Hepatocyte (in vitro differentiated cells): ENCODE data around the gene PXMP2. TPM values are rescaled to one million over a fixed set of nuclear protein-coding genes. Genes with fewer than 3 reads are reported as not detected.

Experiments used
- DNase-seq: peaks from one replicate; pipeline ENCODE4 v3.0.0-alpha.2; 2016; ENCODE audit warnings: low spot score
- H2AFZ ChIP-seq: fragments of 200-600 bp; sonication (generic); 2 replicates; pipeline ENCODE4 v1.6.0; 2016; ENCODE audit warnings: antibody characterized with exemption, mild to moderate bottlenecking
- H3K27ac ChIP-seq: fragments of 200-600 bp; sonication (generic); 2 replicates; pipeline ENCODE4 v1.5.1; 2016; ENCODE audit warnings: mild to moderate bottlenecking
- H3K27me3 ChIP-seq: fragments of 200-600 bp; sonication (generic); 2 replicates; pipeline ENCODE4 v1.6.1; 2016
- H3K36me3 ChIP-seq: fragments of 200-600 bp; sonication (generic); replicated peaks from 2 replicates; pipeline ENCODE4 v1.5.1; 2016; ENCODE audit warnings: low read depth; ENCODE audit not compliant: insufficient read depth
- H3K4me1 ChIP-seq: fragments of 200-600 bp; sonication (generic); 2 replicates; pipeline ENCODE4 v1.5.1; 2016; ENCODE audit warnings: mild to moderate bottlenecking, moderate library complexity; ENCODE audit not compliant: insufficient read depth
- H3K4me2 ChIP-seq: fragments of 200-600 bp; sonication (generic); 2 replicates; pipeline ENCODE4 v1.6.0; 2016
- H3K4me3 ChIP-seq: fragments of 200-600 bp; sonication (generic); 2 replicates; pipeline ENCODE4 v1.5.1; 2016; ENCODE audit warnings: mild to moderate bottlenecking
- H3K79me2 ChIP-seq: fragments of 200-600 bp; sonication (generic); 2 replicates; pipeline ENCODE4 v1.6.0; 2017; ENCODE audit warnings: mild to moderate bottlenecking
- H3K9me2 ChIP-seq: fragments of 200-600 bp; sonication (generic); replicated peaks from 2 replicates; pipeline ENCODE4 v1.6.0; 2017; ENCODE audit warnings: mild to moderate bottlenecking; ENCODE audit not compliant: insufficient read depth
- H3K9me3 ChIP-seq: fragments of 200-600 bp; sonication (generic); 2 replicates; pipeline ENCODE4 v1.5.1; 2016; ENCODE audit warnings: low read depth, mild to moderate bottlenecking
- H4K20me1 ChIP-seq: fragments of 200-600 bp; sonication (generic); 2 replicates; pipeline ENCODE4 v1.6.0; 2016; ENCODE audit warnings: mild to moderate bottlenecking; ENCODE audit not compliant: insufficient read depth, poor library complexity, severe bottlenecking
- CTCF ChIP-seq: fragments of 200-600 bp; sonication (generic); IDR thresholded peaks from 2 replicates; pipeline ENCODE4 v1.5.1; 2016; ENCODE audit warnings: antibody characterized with exemption, mild to moderate bottlenecking; ENCODE audit not compliant: poor library complexity
- EZH2 ChIP-seq: fragments of 200-600 bp; sonication (generic); IDR thresholded peaks from 2 replicates; pipeline ENCODE4 v1.6.1; 2016; ENCODE audit warnings: antibody characterized with exemption, mild to moderate bottlenecking, borderline replicate concordance
- EZH2phosphoT487 ChIP-seq: fragments of 200-600 bp; sonication (generic); IDR thresholded peaks from one replicate; pipeline ENCODE4 v1.6.1; 2018; ENCODE audit warnings: antibody characterized with exemption, mild to moderate bottlenecking, low read depth, moderate library complexity; ENCODE audit not compliant: unreplicated experiment, severe bottlenecking
- WGBS: methylation state at CpG from one replicate; pipeline ENCODE4 v1.1.6; 2016; ENCODE audit warnings: low lambda C conversion rate; ENCODE audit errors: missing lambda C conversion rate; 5-methylcytosine and 5-hydroxymethylcytosine counted together
- polyA plus RNA-seq: library from polyadenylated mRNA; unstranded; fragments of >200 nt; fragmentation: Nextera tagmentation; extraction: Ambion mirVana; gene quantifications from 2 replicates; pipeline ENCODE4 v1.2.1, GENCODE V29; 2016
- total RNA-seq: library from RNA; depleted of rRNA; stranded (reverse); fragments of >200 nt; gene quantifications from 2 replicates; pipeline ENCODE4 v1.2.3, GENCODE V29; 2014

Gene PXMP2
- total and polyA plus RNA-seq, 2 experiments from 2014 or later = 61.8 to 82.7 TPM

DNA sequence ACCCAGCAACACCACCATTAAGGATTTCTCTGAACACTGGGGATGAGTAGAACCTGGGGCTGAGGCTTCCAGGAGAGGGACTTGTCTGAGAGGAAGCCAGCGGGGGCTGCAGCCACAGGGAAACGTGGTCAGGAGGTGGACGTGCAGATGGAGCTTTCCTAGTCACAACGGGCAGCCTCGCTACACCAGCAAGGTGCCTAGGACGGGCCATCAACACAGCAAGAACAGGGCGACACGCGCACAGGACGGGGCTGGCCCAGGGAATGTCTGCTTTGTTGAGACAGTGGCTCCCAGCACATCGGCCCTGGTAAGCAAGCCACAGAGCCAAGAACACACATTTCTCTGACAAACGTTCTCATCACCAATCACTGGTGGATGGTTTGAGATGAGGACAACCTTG is 49.0 kb downstream of the PXMP2 start:
- 95% methylated on average over 12 of the region's 12 CpGs for WGBS
- H3K4me3 ChIP-seq = no peak overlapping the region
- H3K36me3 ChIP-seq = peaks cover 3% of the 10 kb centered on the region

DNA sequence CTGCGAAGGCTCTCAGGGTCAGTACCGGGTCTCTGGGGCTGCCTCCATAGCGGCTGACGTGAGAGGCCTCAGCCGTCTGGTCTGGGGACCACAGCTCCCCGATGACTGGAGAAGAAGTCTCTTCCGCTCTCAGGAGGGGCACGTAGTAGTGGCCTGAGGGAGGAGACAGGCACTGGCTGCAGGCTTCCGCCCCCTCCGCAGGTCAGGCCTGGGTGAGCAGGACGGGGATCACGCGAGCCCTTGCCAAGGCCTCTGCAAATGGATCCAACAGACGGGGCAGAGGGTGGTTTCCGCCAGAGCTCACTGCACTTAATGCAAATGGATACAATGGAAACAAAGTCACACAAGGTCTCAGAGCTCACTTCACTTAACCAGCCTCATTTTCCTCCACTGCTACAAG is 49.5 kb downstream of the PXMP2 start:
- TF ChIP-seq CTCF = no peak
- no peak for TF ChIP-seq EZH2
- no peak for TF ChIP-seq EZH2phosphoT487
- no peaks in the 10 kb centered on the region for H3K9me2 ChIP-seq

More for the DNA sequence above, 49.0 kb downstream of the PXMP2 start:
- no peak overlapping the region for H3K27ac ChIP-seq
- no peak overlapping the region for H3K4me2 ChIP-seq
- no peak for DNase-seq
- H4K20me1 ChIP-seq = no peaks in the 10 kb centered on the region
- H3K27me3 ChIP-seq = no peaks in the 10 kb centered on the region
- no peaks in the 10 kb centered on the region for H3K9me3 ChIP-seq
- no peaks in the 10 kb centered on the region for H3K4me1 ChIP-seq
- peaks cover under 1% of the 10 kb centered on the region for H3K79me2 ChIP-seq
- no peak overlapping the region for H2AFZ ChIP-seq
- no peaks in the 10 kb centered on the region for H3K9me2 ChIP-seq
- TF ChIP-seq CTCF (no peak), EZH2 (no peak), EZH2phosphoT487 (no peak)

DNA sequence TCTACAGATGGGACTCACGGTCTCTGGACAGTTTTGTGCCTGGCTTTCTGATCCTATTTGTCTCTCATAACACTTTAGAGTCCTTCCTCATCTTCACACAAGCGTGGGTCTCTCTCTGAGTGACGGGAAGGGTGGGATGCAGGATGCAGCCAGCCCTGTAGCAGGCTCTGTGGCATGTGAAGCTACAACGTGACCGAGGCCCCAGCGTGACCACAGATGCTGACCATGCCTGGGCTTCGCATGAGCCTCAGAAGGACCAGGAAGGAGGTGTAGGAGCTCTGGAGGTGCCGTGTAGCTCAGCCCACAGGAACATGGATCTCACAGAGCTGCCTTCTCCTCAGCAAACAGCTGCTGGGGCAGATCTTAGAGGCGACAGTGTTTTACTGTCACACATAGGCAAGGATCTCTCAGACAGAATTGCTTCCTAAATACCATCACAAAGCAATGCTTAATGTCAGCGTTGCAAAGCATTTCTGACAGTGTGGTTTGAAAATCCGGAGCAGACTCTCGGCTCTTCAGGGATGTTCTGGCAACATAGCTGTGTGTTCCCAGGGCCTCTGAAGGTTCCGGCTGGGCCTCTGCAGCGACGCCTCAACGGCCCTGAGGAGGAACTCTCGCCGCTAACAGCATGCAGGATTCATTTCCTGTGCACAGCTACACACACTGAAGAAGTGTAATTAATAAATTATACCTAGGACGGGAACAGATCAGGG is 52.4 kb downstream of the PXMP2 start:
- H3K4me3 ChIP-seq = no peak overlapping the region
- no peak overlapping the region for H3K27ac ChIP-seq
- no peak for TF ChIP-seq EZH2
- H3K79me2 ChIP-seq = peaks cover 24% of the 10 kb centered on the region
- no peaks in the 10 kb centered on the region for H3K4me1 ChIP-seq
- peaks cover 7% of the 10 kb centered on the region for H3K36me3 ChIP-seq
- no peaks in the 10 kb centered on the region for H3K9me2 ChIP-seq
- no peaks in the 10 kb centered on the region for H3K27me3 ChIP-seq
- no peak overlapping the region for H3K4me2 ChIP-seq
- no peak for DNase-seq
- H4K20me1 ChIP-seq = peaks cover 9% of the 10 kb centered on the region
- H3K9me3 ChIP-seq = no peaks in the 10 kb centered on the region
- H2AFZ ChIP-seq = no peak overlapping the region
- WGBS = 96% methylated on average over 19 of the region's 19 CpGs

More for the DNA sequence above, 49.5 kb downstream of the PXMP2 start:
- no peak for DNase-seq
- Histone ChIP-seq H3K27ac (no peak overlapping the region), H3K79me2 (peaks cover 4% of the 10 kb centered on the region), H3K27me3 (no peaks in the 10 kb centered on the region), H3K4me2 (no peak overlapping the region), H2AFZ (no peak overlapping the region), H3K9me3 (no peaks in the 10 kb centered on the region), H3K36me3 (peaks cover 7% of the 10 kb centered on the region), H4K20me1 (no peaks in the 10 kb centered on the region), H3K4me1 (no peaks in the 10 kb centered on the region), H3K4me3 (no peak overlapping the region)
- WGBS = 98% methylated on average over 15 of the region's 15 CpGs

- no peak overlapping the region for H3K27ac ChIP-seq
- TF ChIP-seq EZH2 (no peak), CTCF (no peak), EZH2phosphoT487 (no peak)
- 95% methylated on average over 6 of the region's 6 CpGs for WGBS
- peaks cover 5% of the 10 kb centered on the region for H3K36me3 ChIP-seq
- H4K20me1 ChIP-seq = peaks cover 9% of the 10 kb centered on the region
- no peaks in the 10 kb centered on the region for H3K9me3 ChIP-seq
- peaks cover 29% of the 10 kb centered on the region for H3K79me2 ChIP-seq
- no peaks in the 10 kb centered on the region for H3K4me1 ChIP-seq
- no peaks in the 10 kb centered on the region for H3K27me3 ChIP-seq
- no peak overlapping the region for H3K4me3 ChIP-seq
- H3K4me2 ChIP-seq = no peak overlapping the region
- H3K9me2 ChIP-seq = no peaks in the 10 kb centered on the region
- no peak for DNase-seq
- H2AFZ ChIP-seq = no peak overlapping the region
Measured at GRCh38 chr12:132740313-132740646, 52.9 kb downstream of the PXMP2 start.
